Testis (tissue), 2 donors: ENCODE data around the gene FAM222A.

Source experiments
- POLR2A ChIP-seq: fragments of 450-650 bp; IDR thresholded peaks from one replicate; pipeline ENCODE4 v1.6.1; 2017; ENCODE audit warnings: antibody characterized with exemption, mild to moderate bottlenecking, moderate library complexity
- TF ChIP-seq, protein P1 (sequence below), 3 experiments: fragments of 450-650 bp in 2 of 3; fragments of 200-600 bp in 1 of 3; sonication (generic) in 1 of 3; IDR thresholded peaks; one replicate each; pipeline ENCODE4 v1.5.1; 2016 to 2019; ENCODE audit warnings: antibody characterized with exemption in 3 of 3, mild to moderate bottlenecking in 2 of 3, moderate library complexity in 1 of 3

DNA sequence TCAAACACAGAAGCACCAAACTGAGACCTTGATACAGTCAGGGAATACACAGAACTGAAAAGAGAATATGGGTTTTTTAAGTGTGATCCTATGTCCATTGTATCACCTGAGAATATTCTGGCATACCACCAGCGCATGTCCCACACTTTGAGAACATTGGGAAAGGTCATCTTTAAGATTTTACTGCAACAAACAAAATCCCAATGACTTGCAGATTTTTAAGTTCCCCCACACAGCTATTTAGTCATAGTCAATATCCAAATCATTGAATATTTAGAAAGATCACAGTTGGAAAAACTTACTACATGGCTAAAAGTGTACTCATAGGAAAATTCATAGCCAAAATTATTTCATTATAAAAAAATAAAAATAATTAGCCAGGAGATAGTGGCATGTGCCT is 65.1 kb downstream of the FAM222A start:
- TF ChIP-seq, protein P1, sequence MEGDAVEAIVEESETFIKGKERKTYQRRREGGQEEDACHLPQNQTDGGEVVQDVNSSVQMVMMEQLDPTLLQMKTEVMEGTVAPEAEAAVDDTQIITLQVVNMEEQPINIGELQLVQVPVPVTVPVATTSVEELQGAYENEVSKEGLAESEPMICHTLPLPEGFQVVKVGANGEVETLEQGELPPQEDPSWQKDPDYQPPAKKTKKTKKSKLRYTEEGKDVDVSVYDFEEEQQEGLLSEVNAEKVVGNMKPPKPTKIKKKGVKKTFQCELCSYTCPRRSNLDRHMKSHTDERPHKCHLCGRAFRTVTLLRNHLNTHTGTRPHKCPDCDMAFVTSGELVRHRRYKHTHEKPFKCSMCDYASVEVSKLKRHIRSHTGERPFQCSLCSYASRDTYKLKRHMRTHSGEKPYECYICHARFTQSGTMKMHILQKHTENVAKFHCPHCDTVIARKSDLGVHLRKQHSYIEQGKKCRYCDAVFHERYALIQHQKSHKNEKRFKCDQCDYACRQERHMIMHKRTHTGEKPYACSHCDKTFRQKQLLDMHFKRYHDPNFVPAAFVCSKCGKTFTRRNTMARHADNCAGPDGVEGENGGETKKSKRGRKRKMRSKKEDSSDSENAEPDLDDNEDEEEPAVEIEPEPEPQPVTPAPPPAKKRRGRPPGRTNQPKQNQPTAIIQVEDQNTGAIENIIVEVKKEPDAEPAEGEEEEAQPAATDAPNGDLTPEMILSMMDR (IDR thresholded peaks at IDR 0.05), result no peak
- TF ChIP-seq POLR2A, result no peak
